GM18868 (cell line): ENCODE data around the gene EDC3.
"Not testable (repeated sequence)": the region's sequence is repeated elsewhere in the genome, so short reads cannot be mapped to it uniquely, and the experiment has no call there.

ENCODE experiments used
- ATAC-seq: cut with Tn5 transposase; IDR thresholded peaks from one replicate; pipeline ENCODE4 v1.9.1; 2021; ENCODE audit warnings: mild to moderate bottlenecking, moderate library complexity; ENCODE audit not compliant: unreplicated experiment

EDC3 gene

DNA sequence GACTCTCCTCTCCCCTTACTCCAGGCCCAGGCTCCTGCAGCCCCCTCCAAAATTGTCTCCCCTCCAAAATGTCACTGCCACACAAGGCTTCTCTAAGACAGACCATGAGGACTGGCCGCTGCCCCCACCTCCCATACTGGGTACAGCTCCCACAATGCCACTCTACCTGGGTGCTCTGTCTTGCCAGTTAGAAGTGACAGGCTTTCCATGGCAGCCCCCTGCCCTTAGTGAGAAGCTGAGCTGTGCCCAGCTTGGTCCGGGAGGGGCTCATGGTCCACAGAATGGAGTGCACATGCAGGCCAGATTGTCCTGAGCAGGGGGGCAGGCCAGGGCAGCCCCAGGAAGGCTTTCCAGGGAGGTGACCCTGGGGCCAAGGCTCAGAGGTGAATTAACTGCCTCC, 83.1 kb downstream of the EDC3 start:
- ATAC-seq = no peak

DNA sequence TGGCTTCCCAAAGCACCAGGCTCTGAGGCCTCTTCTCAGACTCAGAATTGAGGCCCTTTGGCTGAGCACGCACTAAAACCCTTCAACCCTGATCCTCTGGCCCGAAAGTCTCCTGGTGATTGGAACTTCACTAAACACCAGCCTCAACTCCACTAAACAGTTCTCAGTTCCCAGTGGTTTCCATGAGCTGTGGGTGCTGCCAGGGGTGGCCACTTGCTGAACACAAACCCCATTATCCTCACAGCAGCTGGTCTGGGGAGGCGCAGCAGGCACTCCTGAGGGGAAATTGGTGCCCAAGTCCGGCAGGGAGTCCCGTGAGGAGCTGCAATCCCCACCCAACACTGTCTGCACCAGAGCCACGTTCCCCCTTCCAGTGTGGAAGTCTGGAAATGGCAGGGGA, 84.0 kb downstream of the EDC3 start:
- no peak for ATAC-seq

DNA sequence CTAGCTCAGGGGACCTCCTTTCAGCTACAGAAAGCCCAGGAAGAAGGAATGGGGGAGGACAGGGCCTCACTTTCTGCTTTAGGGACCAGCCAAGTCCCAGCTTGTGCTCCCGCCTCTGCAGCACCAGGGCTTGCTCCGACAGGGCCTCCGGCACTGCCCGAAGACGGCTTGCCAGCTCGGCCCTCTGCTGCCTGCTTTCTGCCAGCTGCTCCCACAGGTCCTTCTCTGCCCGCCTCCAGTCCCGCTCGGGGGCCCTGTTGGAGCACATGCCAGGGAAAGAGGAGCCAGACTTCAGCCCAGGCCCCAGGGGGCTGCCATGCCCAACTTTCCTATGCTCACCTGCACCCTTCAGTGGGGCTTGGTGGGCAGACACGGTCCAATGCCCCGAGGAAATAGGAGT, 84.5 kb downstream of the EDC3 start:
- ATAC-seq = no peak

DNA sequence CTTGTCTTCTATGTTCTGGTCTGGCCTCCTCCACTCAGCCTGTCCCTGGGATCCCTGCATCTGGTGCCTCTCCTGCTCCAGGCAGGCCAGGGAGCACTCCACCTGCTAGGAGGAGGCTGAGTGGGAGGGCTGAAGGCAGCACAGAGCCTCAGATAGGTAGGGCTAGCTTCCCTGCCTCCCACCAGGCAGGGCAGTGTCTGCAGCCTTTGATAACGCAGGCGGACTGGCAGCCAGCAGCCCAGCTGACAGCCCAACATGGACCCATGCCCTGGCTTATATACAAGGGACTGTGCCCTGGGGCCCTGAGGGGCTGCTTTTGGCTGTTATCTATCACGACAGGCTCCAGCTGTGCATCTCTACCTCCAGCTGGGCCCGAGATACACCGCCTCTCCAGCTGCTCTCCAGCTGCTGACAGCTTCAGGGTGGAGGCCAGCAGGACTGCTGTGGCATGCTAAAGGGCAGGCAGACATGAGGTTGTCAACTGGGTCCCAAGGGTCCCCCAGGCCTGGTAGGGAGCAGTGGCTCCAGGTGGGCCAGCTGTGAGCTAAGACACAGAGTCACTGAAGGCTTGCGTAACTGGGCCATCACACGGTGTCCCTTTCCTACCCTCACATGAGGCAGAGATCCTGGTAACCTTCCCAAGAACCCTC, 85.4 kb downstream of the EDC3 start:
- no peak for ATAC-seq

DNA sequence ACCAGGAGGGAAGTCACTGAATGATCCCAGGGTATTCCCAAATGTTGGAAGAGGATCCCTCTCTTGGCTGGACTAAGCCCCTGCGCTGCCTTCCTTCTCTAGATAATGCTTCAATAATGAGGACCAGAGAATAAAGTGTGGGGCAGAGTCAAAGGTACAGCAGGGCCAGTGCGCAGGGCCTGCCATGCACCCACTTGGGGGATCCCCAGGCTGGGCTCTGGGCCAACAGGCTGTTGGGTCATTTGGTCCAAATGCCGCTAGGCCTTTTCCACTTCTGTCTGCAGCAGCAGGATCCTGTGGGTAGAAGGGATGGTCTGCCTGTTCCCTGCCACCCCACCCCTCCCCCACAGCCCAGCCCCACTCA, 85.9 kb downstream of the EDC3 start:
- ATAC-seq = no peak

DNA sequence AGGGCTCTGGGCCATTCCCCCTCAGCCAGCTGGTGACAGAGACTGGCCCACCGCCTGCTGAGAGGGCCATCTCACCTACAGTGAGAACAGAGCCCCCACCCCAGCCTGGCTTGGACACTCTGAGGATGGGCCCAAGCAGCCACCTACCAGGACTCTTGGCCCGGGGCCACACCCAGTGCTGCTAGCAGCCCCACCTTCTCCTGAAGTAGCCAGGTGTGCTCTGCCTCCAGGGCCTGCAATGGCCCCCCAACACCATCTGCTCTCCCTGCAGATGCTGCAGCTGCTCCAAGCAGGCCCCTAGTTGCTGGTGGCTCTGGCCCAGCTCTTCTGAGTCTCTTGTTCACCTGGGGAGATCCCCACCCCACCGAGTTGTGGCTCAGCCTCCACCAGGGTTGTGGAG, 87.0 kb downstream of the EDC3 start:
- ATAC-seq = no peak

DNA sequence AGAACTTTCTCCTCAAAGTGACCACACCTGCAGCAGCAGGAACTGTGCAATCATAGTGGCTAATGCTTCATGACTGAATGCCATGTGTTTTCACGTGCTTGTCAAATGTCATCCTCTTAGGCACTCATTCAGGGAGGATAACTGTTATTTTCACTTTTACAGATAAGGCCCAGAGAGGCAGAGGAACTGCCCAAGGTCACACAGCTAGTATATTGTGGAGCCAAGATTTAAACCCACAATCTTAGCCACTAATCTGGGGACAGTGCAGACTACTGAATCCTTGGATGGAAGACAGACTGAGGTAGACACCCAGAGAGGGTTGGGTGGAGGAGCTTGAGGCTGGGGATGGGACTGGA, 90.1 kb downstream of the EDC3 start:
- no peak for ATAC-seq

DNA sequence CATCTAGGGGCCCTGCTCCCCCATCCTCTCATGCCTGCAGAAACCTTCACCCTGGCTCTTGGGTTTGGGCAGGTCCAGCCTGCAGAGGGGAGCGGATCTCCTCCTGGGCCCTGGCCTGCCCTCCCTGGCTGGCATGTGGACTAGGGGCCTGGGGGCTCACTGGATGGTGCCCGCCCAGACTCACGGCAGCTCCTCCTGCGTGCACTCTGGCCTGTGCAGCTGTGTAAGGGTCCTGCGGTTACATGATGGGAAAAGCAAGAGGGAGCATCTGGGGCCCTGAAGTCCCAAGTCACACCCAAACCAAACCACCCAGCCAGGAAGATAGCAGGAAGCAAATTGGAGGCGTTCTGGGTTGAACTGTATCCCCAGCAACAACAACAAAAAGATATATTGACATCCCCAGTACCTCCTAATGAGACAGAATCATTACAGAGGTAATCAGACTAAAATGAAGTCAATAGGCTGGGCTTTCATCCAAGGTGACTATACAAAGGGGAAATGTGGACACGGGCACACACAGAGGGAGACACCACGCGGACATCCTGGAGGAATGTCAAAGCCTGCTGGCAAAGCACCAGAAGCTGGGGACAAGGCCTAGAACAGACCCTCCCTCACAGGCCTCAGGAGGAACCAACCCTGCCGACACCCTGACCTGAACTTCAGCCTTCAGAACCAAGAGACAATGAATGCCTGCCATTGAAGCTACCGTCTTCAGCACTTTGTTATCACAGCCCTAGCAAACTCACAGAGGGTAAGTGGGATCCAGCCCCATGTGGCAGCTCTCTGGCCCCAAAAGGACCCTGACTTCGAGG, 90.6 kb downstream of the EDC3 start:
- no peak for ATAC-seq

DNA sequence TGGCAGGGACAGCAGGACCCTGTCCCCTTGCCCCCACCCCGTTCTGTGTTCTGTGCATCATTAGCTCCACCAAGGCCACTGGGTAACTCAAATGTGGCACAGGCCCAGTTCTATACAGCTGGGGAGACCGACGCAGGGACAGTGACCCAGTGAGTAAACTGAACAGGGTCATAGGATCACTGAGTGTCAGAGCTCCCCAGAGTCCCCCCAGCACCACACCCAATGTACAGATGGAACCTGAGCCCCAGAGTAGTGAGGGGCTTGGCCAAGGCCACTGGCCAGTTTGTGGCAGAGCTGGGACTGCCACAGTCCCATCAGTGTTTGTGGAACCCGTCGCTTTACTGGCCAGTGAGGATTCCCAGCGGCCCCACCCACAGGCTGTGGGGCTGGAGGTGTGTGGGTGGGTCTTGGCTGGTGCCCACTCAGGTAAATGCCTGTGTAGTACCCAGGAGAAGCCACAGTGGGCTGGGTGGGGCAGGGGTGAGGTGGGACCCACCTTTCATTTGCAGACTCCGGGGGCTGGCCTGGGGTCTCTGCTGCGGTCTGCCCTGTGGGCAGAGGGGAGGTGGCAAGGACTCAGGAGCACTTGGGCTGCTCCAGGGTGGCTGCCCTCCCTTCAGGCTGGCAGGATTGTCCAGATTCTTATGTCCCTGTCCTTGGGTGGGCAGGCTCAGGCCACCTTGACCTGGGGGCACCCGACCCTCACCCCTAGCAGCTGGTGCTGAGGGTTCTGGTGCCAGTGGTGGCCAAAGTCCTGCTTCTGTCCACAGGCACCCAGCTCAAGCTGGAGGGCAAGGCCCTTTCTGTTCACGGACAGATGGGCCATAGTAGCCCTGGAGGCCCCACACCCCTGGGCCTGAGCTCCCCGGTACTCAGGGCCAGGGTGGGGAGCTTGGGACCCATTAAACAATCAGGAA, 91.8 kb downstream of the EDC3 start:
- ATAC-seq = no peak

DNA sequence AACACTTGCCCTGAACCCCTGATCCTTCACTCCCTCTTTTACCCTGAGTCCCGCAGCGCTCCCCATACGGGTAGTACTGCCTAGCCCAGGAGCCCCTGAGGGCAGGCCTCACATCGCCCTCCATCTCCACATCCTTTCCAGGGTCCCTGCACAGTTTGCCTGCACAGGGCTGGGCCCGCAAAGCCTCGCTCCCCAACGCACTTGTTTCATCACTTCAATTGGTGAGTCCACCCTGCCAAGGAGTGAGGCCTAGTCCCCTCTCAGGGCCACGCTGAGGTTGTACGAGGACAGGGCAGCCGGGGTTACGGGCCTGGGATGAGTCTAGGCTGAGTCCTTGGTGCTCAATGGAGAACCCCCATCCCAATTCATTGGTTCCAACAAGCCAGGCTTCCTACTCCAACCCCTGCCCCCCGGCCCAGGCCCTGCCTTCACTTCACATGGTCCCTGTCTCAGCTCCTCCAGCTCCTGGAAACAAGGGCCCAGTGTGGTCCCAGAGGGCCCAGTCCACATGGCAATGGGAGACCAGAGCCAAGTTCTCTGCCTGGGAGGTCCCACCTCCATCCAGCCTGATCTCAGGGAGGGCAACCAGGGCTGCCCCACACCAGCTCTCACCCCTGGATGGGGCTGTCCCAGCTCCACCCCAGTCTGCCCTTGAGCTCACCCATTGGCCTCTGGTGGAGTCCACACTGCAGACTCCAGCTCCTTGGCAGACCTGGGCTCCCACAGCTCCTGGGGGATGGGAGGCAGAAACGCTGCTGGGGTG, 92.6 kb downstream of the EDC3 start:
- no peak for ATAC-seq

DNA sequence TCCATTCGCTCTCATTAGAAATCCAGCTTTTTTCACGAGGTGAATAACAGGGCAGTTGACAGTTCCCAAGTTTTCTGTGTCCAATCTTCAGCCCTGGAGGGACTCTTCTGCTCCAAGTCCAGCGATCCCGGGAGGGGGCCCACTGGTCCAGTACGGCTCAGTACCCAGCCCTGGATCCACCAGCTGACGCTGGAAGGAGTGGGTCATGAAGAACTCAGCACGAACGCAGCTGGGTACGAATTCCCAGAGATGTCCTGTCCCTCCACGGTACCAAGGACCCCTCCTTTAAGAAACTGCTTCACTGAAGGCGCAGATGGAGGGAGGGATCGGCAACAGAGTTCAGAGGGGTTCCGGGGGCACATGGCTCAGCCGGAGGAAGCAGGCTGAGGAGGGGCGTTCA, 96.7 kb downstream of the EDC3 start:
- no peak for ATAC-seq

DNA sequence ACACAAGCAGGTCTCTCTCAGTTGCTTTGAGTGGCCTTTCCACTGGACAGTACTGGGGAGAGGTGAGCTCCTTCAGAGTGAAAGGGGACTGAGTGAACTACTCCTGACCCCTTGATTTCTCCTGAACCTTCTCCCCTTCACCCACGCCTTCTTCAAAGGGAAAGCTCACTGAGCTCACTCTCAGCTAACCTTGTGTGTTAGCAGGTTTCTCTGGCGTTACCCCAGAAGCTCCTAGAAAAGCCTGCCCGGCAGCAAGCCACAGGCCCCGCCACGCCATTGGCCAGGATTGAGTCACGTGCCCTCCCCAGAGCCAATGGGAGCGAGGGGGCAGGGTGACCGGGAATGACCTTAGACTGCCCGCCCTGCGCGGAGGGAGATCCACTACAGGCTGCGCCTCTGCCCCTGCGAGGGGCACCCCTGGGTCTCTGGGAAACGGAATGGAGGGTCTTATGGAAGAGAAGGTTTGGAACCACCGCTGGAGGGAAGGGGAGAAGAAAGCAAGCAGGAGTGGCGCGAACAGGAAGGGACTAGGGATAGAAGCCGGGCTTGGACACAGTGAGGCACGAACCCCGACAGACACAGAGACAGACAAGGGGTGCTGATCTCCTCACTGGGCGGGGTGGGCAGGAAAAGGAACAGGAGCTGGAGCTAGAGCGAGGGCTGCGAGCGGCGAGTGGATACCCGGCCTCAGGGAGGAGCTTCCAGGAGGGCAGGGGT, 97.5 kb downstream of the EDC3 start:
- peak; percentile 81 for ATAC-seq

DNA sequence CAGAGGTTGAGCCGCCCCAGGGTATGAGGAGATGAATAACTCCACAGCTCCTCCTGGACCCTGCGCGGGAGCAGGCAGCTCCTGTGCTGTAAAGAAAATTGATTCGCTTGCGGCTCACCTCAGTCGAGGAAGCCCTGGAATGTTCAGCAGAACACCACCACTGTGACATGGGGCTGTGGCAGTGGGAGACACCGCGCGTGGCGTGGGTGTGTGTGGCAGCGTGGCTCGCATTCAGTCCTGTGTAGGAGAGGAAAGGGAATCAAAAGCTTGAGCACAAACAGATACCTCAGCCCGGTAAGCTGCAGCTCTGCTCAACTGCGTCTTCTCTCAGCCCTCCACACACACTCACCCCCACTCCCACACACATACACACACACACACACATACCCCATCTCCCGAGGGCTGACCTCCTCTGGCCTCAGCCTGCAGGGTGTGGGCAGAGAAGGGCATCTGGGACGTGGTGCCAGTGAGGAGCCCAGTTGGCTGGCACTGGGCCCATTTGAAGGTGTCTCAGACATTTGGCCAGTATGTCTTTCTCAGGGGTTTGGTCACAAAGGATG, 98.6 kb downstream of the EDC3 start:
- ATAC-seq = not testable (repeated sequence)

DNA sequence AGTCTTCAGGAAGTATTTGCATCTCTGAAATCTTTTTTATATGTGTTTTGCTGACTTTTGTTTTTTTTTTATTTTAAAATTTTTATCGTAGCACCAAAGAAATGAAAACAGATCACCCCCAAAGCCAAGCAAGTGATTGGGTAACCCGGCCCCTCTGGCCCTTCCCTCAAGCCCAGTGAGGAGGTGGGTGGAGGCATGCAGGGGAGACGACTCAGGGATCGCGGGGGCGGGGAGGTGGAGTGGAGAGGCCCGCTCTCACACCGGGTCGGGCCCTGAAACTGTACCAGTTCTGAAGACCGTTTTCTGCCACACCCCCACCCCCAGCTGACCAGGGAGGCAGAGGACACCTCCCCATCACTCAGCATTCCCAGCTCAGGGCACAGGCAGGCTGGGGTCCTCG, 99.1 kb downstream of the EDC3 start:
- not testable (repeated sequence) for ATAC-seq

DNA sequence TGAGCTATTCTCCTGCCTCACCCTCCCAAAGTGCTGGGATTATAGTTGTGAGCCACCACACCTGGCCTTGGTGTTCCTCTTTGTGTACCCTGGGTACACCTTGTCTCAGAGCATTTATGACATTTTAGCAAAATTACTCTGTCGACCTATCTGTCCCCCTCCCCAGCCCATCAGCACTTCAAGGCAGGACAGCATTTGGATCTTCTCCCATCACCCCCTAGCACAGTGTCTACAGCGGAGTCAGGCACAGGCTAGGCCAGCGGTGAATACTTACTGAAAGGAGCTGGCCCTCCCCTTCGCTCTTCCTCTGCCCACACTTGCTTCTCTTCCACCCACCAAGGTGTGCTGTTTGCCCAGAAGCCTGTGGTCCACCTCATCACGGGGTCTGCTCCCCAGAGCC, 100.6 kb downstream of the EDC3 start:
- no peak for ATAC-seq

DNA sequence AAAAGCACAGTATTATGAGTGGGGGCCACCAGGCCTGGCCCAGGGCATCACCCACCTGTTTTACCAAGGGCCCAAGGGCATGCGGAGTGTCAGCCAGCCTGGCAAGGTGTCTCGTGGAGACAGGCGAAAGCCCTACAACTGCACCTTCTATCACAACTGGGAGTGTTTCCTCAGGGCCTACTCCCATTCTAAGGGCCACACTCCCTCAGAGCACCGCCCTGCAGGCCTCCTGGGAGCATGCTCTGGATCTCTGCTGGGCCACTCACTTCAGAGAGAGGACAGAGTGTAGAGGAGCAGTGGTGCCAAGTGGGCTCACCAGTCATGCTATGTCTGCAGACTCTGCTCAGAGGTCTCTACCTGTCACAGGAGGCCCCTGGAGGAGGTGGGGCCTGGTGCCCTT, 101.4 kb downstream of the EDC3 start:
- ATAC-seq = no peak

DNA sequence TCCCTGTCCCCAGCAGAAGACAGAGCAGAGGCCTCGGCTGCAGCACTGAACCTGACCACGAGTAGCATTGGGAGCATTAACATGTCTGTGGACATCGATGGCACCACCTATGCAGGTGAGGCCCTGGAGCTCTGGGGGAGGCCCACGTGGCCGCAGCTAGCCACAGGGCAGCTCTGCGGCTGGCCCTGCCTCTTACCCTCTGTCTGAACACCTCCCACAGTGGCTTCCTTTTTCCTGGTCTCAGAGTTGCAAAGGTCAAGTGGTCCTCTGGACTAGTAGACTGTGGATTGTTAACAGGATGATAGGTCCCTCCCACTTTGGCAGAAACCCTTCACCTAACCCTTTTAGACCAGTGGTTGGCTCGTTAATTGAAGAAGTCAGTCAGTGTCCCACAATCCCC, 102.7 kb downstream of the EDC3 start:
- ATAC-seq = no peak

DNA sequence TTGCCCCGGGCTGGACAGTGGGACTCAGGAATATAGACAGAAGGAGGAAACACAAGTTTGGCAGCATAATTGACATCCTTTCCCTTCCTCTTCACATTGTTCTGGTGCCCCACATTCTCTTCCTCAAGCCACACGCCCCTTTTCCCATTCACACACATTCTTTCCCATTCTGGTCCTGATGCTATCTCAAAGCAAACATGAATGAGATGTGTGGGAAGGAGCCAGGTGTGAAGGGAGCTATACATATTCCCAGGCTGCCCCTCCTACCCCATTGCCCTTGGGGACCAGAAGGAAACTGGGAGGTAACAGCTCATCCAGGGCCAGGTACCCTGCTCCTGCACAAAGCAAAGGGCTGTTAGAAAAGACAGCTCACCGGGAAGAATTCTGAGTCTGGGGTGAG, 103.6 kb downstream of the EDC3 start:
- ATAC-seq = no peak

DNA sequence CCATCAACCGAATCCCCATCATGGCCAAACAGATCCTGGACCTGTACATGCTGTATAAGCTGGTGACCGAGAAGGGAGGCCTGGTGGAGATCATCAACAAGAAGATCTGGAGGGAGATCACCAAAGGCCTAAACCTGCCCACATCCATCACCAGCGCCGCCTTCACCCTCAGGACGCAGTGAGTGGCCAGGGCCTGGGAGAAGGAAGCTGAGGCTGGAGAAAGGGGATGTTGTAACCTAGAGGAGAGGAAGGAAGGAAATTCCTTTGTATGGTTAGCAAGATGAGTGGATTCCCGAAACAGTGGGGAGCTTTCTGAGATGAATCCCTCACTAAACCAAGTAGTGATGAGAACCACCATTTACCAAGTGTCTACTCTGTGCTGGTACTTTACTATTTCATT, 106.0 kb downstream of the EDC3 start:
- ATAC-seq = no peak

DNA sequence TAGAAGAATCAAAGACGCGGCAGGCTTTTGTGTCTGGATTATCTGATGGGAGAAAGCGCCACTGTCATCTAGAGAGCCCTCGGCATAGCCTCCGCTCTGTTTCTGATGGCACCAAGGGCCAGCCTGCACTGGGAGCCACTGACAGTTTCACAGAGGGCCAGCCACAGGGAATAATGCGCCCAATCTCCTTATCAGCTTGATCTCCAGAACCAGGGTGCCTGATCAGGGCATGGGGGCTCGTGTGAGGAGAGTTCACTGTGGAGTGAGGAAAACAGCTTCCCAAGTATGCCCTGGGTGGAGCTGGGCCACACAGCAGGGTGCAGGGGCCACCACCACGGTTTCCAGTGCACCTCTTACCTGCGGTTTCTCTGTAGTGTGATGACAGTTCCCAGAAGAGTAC, 110.0 kb downstream of the EDC3 start:
- no peak for ATAC-seq
